HCT116 (cell line): Measurements from ENCODE around the gene GRPR. TPM values are rescaled to one million over a fixed set of nuclear protein-coding genes. Genes with fewer than 3 reads are reported as not detected.

ENCODE experiments used
- ATAC-seq: fragments of 200-7000 bp; cut with Tn5 transposase; 2 replicates; pipeline ENCODE4 v1.9.1; 2020; ENCODE audit warnings: mild to moderate bottlenecking, moderate library complexity
- BruUV-seq: library from RNA; stranded (reverse); fragments of 400-500 nt; replicated peaks from 2 replicates; lab custom pipeline; 2021; lab: Mats Ljungman, UMichigan
- CTCF ChIA-PET: fragments of 300-600 bp; sonication (Branson Sonifier 250); formaldehyde crosslinking; loops from one replicate; lab custom pipeline; 2021; ENCODE audit warnings: antibody characterized with exemption; lab: Charles Lee
- POLR2A ChIA-PET: fragments of 300-600, 350-600 bp; sonication (Branson Sonifier 250); formaldehyde crosslinking; loops from one replicate; lab custom pipeline; 2021; ENCODE audit warnings: antibody characterized with exemption; lab: Charles Lee
- RAD21 ChIA-PET, 2 experiments: fragments of 300-600 bp; sonication (Branson Sonifier 250); formaldehyde crosslinking; loops; one replicate each; lab custom pipeline; 2023; ENCODE audit warnings: low total read pairs in 2 of 2; ENCODE audit not compliant: uncharacterized antibody in 2 of 2, unreplicated experiment in 2 of 2, low non-redundant PET in 1 of 2; lab: Charles Lee
- DNase-seq: peaks from one replicate; pipeline ENCODE4 v3.0.0-alpha.2; 2010; ENCODE audit warnings: low read depth, low spot score
- H2AFZ ChIP-seq: fragments of 200-600 bp; shearing (Covaris generic), sonication (generic); 2 replicates; pipeline ENCODE4 v1.6.1; 2017; ENCODE audit warnings: low read depth, mixed run types, mixed read lengths, antibody characterized with exemption, low read length; ENCODE audit not compliant: poor library complexity, severe bottlenecking
- H3K27ac ChIP-seq: 2 replicates; pipeline ENCODE4 v1.5.1; 2012; ENCODE audit warnings: low read depth, low read length
- H3K27me3 ChIP-seq: fragments of 200-600 bp; sonication (generic); 2 replicates; pipeline ENCODE4 v1.6.1; 2016; ENCODE audit warnings: mixed run types, low read length, mixed read lengths; ENCODE audit not compliant: insufficient read depth
- H3K36me3 ChIP-seq, 2 experiments: fragments of 200-500 bp in 1 of 2; fragments of 200-600 bp in 1 of 2; sonication (Bioruptor generic) in 1 of 2; sonication (generic) in 1 of 2; 2 replicates each; pipeline versions ENCODE4 v1.5.1 to v1.6.1; 2014 to 2016; ENCODE audit warnings: low read length in 2 of 2, inconsistent platforms in 1 of 2, mixed read lengths in 1 of 2, mixed run types in 1 of 2; ENCODE audit not compliant: insufficient read depth in 2 of 2, control insufficient read depth in 1 of 2
- H3K4me1 ChIP-seq, 2 experiments: fragments of 200-600 bp in 1 of 2; sonication (generic) in 1 of 2; 2 replicates each; pipeline versions ENCODE4 v1.5.1 to v1.6.1; 2012 to 2017; ENCODE audit warnings: low read length in 2 of 2, inconsistent platforms in 1 of 2, mild to moderate bottlenecking in 1 of 2, mixed read lengths in 1 of 2, mixed run types in 1 of 2, moderate library complexity in 1 of 2; ENCODE audit not compliant: insufficient read depth in 2 of 2, control insufficient read depth in 1 of 2
- H3K4me2 ChIP-seq: fragments of 200-600 bp; sonication (generic); 2 replicates; pipeline ENCODE4 v1.6.1; 2017; ENCODE audit warnings: mixed run types, low read length, mixed read lengths
- H3K4me3 ChIP-seq, 2 experiments: fragments of 200-600 bp in 1 of 2; sonication (generic) in 1 of 2; replicated peaks in 1 of 2; 2 replicates each; pipeline ENCODE4 v1.5.1; 2011 to 2016; ENCODE audit warnings: low read length in 2 of 2, control low read depth in 1 of 2, low read depth in 1 of 2, mild to moderate bottlenecking in 1 of 2, mixed read lengths in 1 of 2, mixed run types in 1 of 2
- H3K79me2 ChIP-seq: fragments of 200-600 bp; sonication (generic); 2 replicates; pipeline ENCODE4 v1.6.1; 2017; ENCODE audit warnings: mild to moderate bottlenecking, mixed run types, low read length, moderate library complexity, mixed read lengths; ENCODE audit not compliant: insufficient read depth
- H3K9ac ChIP-seq: fragments of 200-600 bp; sonication (generic); 2 replicates; pipeline ENCODE4 v1.6.1; 2016; ENCODE audit warnings: low read length, mixed read lengths
- H3K9me2 ChIP-seq: fragments of 200-600 bp; sonication (generic), shearing (Covaris generic); 2 replicates; pipeline ENCODE4 v1.6.1; 2017; ENCODE audit warnings: mixed run types, mild to moderate bottlenecking, moderate library complexity; ENCODE audit not compliant: insufficient read depth
- H3K9me3 ChIP-seq, 2 experiments: fragments of 200-500 bp in 1 of 2; fragments of 200-600 bp in 1 of 2; sonication (Bioruptor generic) in 1 of 2; sonication (generic) in 1 of 2; 2 replicates each; pipeline ENCODE4 v1.6.1; 2014 to 2017; ENCODE audit warnings: low read length in 2 of 2, mixed read lengths in 2 of 2, inconsistent platforms in 1 of 2, low read depth in 1 of 2, mild to moderate bottlenecking in 1 of 2, mixed run types in 1 of 2, moderate library complexity in 1 of 2; ENCODE audit not compliant: control insufficient read depth in 1 of 2, insufficient read depth in 1 of 2
- H4K20me1 ChIP-seq: fragments of 200-600 bp; sonication (generic), shearing (Covaris generic); 2 replicates; pipeline ENCODE4 v1.6.1; 2017; ENCODE audit warnings: mixed run types, mild to moderate bottlenecking, moderate library complexity; ENCODE audit not compliant: insufficient read depth
- CBX3 ChIP-seq: IDR thresholded peaks from 2 replicates; pipeline ENCODE4 v1.6.1; 2012; ENCODE audit warnings: low read depth
- EGR1 ChIP-seq: IDR thresholded peaks from 2 replicates; pipeline ENCODE4 v1.6.1; 2012; ENCODE audit warnings: low read depth
- ELF1 ChIP-seq: IDR thresholded peaks from 2 replicates; pipeline ENCODE4 v1.6.1; 2012; ENCODE audit warnings: low read depth, borderline replicate concordance
- EZH2 ChIP-seq: fragments of 200-600 bp; sonication (generic); IDR thresholded peaks from 2 replicates; pipeline ENCODE4 v1.6.1; 2017; ENCODE audit warnings: antibody characterized with exemption, mixed run types
- EZH2phosphoT487 ChIP-seq: fragments of 200-600 bp; IDR thresholded peaks from 2 replicates; pipeline ENCODE4 v1.6.1; 2018; ENCODE audit warnings: antibody characterized with exemption, borderline replicate concordance
- FOSL1 ChIP-seq: IDR thresholded peaks from 2 replicates; pipeline ENCODE4 v1.6.1; 2012; ENCODE audit warnings: low read depth
- JUND ChIP-seq: IDR thresholded peaks from 2 replicates; pipeline ENCODE4 v1.6.1; 2012
- POLR2AphosphoS5 ChIP-seq: IDR thresholded peaks from 2 replicates; pipeline ENCODE4 v1.6.1; 2011; ENCODE audit warnings: mild to moderate bottlenecking, low read depth, low read length, moderate library complexity
- RAD21 ChIP-seq: IDR thresholded peaks from 2 replicates; pipeline ENCODE4 v1.6.1; 2012; ENCODE audit warnings: low read depth, mild to moderate bottlenecking
- SIN3A ChIP-seq: IDR thresholded peaks from 2 replicates; pipeline ENCODE4 v1.6.1; 2012; ENCODE audit warnings: low read depth
- SP1 ChIP-seq: IDR thresholded peaks from 2 replicates; pipeline ENCODE4 v1.6.1; 2012; ENCODE audit warnings: low read depth
- TCF7L2 ChIP-seq: IDR thresholded peaks from 2 replicates; pipeline ENCODE4 v1.7.0; 2011; ENCODE audit warnings: borderline replicate concordance, inconsistent platforms; ENCODE audit not compliant: insufficient read depth, insufficient read length; ENCODE audit errors: extremely low read depth
- YY1 ChIP-seq: IDR thresholded peaks from 2 replicates; pipeline ENCODE4 v1.6.1; 2011; ENCODE audit warnings: low read length, low read depth, moderate library complexity, mild to moderate bottlenecking; ENCODE audit not compliant: insufficient replicate concordance; ENCODE audit errors: extremely low read depth
- ZFX ChIP-seq: fragments of 450-650 bp; IDR thresholded peaks from 2 replicates; pipeline ENCODE4 v1.6.1; 2017
- ZNF274 ChIP-seq: fragments of 200-500 bp; sonication (Bioruptor generic); IDR thresholded peaks from 2 replicates; pipeline ENCODE4 v1.6.1; 2014; ENCODE audit warnings: mild to moderate bottlenecking, low read depth, low read length, inconsistent platforms
- intact Hi-C: fragments of 100-400 bp; cut with micrococcal nuclease; formaldehyde crosslinking; loops from 2 replicates; pipeline ENCODE4 v1.10.0; 2022
- total RNA-seq: library from RNA; stranded (reverse); gene quantifications from one replicate; pipeline ENCODE4 v1.2.1, GENCODE V29; 2021; ENCODE audit not compliant: unreplicated experiment
- TF ChIP-seq, protein P1 (sequence below): IDR thresholded peaks from 2 replicates; pipeline ENCODE4 v1.6.1; 2012; ENCODE audit warnings: low read depth

Gene GRPR
- total RNA-seq, 1 experiment from 2014 or later, result 0.15 TPM

DNA sequence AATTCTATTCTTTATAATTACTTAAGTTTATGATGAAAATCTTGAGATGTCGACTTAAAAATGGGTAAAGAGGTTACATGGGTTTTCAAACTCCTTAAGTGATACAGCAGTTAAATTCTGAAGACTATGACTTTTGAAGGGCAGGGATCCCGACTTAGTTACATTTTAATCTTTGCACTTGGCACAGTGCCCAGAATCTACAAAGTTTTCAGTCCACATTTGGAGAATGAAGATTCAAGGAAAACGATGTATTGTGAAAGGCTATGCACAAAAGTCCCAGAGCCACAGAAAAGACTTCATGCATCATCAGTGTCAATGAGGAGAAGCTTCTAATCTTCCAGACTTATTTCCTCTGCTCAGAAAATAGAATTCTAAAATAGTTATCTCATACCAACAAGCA is 36.3 kb upstream of the GRPR start:
- CTCF ChIA-PET, result no interaction called here
- no peak overlapping the region for H3K27ac ChIP-seq
- POLR2A ChIA-PET, result no interaction called here
- ATAC-seq, result no peak
- no peak overlapping the region for H3K4me3 ChIP-seq
- no peaks in the 10 kb centered on the region for H3K36me3 ChIP-seq
- H3K9me3 ChIP-seq, result no peaks in the 10 kb centered on the region
- RAD21 ChIA-PET, result no interaction called here
- TF ChIP-seq EZH2phosphoT487 (no peak), ZNF274 (no peak), TCF7L2 (no peak), ZFX (no peak), SIN3A (no peak), JUND (no peak), CBX3 (no peak), YY1 (no peak), SP1 (no peak), FOSL1 (no peak), POLR2AphosphoS5 (no peak), EGR1 (no peak)
- H3K9me2 ChIP-seq, result no peaks in the 10 kb centered on the region
- no peak overlapping the region for H2AFZ ChIP-seq
- H3K4me2 ChIP-seq, result no peak overlapping the region
- no peaks in the 10 kb centered on the region for H3K79me2 ChIP-seq
- BruUV-seq, result no TSS peak
- no peaks in the 10 kb centered on the region for H4K20me1 ChIP-seq
- intact Hi-C loops, result no loop called here
- no peaks in the 10 kb centered on the region for H3K27me3 ChIP-seq
- no peak overlapping the region for H3K9ac ChIP-seq
- no peak for DNase-seq
- no peaks in the 10 kb centered on the region for H3K4me1 ChIP-seq

DNA sequence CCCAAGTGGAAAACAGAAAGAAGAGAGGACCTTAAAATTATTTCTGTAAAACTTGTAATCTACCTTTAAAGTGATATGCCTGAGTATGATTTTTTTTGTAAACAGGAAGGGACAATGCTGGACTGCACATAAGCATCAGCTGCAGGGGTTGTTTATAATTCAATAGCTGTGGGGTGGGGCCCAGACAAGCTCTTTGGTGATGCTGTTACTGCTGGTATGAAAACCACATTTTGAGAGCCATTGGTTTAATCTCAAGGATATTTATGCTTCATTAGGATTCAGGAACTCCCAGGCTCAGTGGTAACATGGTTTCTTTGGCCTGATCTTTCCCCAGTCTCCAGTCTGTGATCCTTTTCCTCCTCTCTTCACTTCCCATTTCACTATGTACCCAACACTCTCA is 34.3 kb upstream of the GRPR start:
- CTCF ChIA-PET, result no interaction called here
- no peaks in the 10 kb centered on the region for H3K9me3 ChIP-seq
- no peak overlapping the region for H3K4me3 ChIP-seq
- RAD21 ChIA-PET, result no interaction called here
- no peak overlapping the region for H3K4me2 ChIP-seq
- intact Hi-C loops, result no loop called here
- H3K27me3 ChIP-seq, result no peaks in the 10 kb centered on the region
- no peaks in the 10 kb centered on the region for H3K9me2 ChIP-seq
- no peak for TF ChIP-seq RAD21
- TF ChIP-seq POLR2AphosphoS5, result no peak
- TF ChIP-seq, protein P1, sequence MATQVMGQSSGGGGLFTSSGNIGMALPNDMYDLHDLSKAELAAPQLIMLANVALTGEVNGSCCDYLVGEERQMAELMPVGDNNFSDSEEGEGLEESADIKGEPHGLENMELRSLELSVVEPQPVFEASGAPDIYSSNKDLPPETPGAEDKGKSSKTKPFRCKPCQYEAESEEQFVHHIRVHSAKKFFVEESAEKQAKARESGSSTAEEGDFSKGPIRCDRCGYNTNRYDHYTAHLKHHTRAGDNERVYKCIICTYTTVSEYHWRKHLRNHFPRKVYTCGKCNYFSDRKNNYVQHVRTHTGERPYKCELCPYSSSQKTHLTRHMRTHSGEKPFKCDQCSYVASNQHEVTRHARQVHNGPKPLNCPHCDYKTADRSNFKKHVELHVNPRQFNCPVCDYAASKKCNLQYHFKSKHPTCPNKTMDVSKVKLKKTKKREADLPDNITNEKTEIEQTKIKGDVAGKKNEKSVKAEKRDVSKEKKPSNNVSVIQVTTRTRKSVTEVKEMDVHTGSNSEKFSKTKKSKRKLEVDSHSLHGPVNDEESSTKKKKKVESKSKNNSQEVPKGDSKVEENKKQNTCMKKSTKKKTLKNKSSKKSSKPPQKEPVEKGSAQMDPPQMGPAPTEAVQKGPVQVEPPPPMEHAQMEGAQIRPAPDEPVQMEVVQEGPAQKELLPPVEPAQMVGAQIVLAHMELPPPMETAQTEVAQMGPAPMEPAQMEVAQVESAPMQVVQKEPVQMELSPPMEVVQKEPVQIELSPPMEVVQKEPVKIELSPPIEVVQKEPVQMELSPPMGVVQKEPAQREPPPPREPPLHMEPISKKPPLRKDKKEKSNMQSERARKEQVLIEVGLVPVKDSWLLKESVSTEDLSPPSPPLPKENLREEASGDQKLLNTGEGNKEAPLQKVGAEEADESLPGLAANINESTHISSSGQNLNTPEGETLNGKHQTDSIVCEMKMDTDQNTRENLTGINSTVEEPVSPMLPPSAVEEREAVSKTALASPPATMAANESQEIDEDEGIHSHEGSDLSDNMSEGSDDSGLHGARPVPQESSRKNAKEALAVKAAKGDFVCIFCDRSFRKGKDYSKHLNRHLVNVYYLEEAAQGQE, result no peak
- no peak for TF ChIP-seq FOSL1
- no peak for TF ChIP-seq EZH2
- TF ChIP-seq ELF1, result no peak
- no peak for TF ChIP-seq ZFX
- ATAC-seq, result no peak
- H3K4me1 ChIP-seq, result no peaks in the 10 kb centered on the region
- no TSS peak for BruUV-seq
- no peaks in the 10 kb centered on the region for H3K36me3 ChIP-seq
- no peak for DNase-seq
- no peaks in the 10 kb centered on the region for H3K79me2 ChIP-seq
- no peaks in the 10 kb centered on the region for H4K20me1 ChIP-seq
- POLR2A ChIA-PET, result no interaction called here
- H3K27ac ChIP-seq, result no peak overlapping the region
- no peak overlapping the region for H3K9ac ChIP-seq
- no peak overlapping the region for H2AFZ ChIP-seq
